ENCODE data around the gene CORO1C. TPM values are rescaled to one million over a fixed set of nuclear protein-coding genes. Genes with fewer than 3 reads are reported as not detected.

CORO1C gene
- polyA plus RNA-seq, 1 of the 3 experiments (the other 2 are of a cell fraction) = 150 TPM

DNA sequence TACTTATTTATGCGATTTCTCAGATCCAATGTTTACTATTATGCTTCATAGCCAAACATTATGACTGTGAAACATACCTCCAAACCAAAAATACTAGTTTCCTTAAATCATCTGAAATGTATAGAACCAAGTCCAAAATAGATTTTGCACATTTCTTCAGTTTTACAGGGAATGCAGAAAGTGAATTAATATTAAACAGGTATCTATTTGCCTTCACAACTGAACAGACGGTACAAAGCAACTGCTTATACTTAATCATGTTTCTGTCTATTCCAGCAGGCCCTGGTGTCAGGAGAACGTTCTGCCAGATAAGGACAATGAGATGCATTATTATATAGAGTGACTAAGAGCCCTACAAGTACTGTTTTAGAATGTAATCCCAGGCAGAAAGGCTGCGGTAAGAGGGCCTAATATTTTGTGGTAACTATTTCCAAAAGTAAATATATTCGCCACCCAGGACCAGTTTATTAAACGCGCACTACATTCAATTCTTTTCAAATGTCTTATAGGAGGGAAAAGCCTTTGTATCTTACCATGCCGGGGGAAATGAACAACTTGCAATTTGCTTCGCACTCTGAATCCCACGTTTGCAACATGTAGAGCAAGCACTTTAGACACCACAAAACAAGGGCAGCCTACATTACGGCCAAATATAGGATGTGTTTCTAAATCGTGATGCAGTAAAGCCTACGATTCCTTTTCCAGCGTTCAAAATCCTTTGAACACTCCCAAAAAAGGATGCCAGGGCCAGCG, 1.5 kb downstream of the CORO1C start:
- peaks cover 44% of the 10 kb centered on the region for H4K20me1 ChIP-seq (ENCODE audit: insufficient read depth)
- no peak overlapping the region for H2AFZ ChIP-seq (ENCODE audit: low read depth)
- ChIA-PET CTCF (interaction anchor here (0.7 to 1.9 kb wide), 4 partner anchors 28 to 65 kb away, joined by 3 to 18 read pairs (median 4); no protein-coding TSS in a partner anchor), POLR2A (interaction anchor here (0.9 to 1.4 kb wide), 6 partner anchors 27 to 97 kb away, joined by 3 to 6 read pairs (median 4); no protein-coding TSS in a partner anchor)
- peaks cover 38% of the 10 kb centered on the region for H3F3A ChIP-seq (replicated peaks; ENCODE audit: insufficient read depth)
- peaks cover 65% of the 10 kb centered on the region for H3K79me2 ChIP-seq (ENCODE audit: insufficient read depth)
- peak overlapping the region; percentile 87 for H3K9ac ChIP-seq
- no peaks in the 10 kb centered on the region for H3K27me3 ChIP-seq (ENCODE audit: insufficient read depth)
- peak overlapping the region; percentile 92 to 96 for H3K27ac ChIP-seq (ENCODE audit: low read depth in 2 of 2, low read length in 1 of 2)
- H3K4me2 ChIP-seq = peak overlapping the region; percentile 76
- peaks cover 19 to 27% of the 10 kb centered on the region in 2 experiments; a peak in 3 of 4 replicates for H3K4me1 ChIP-seq (ENCODE audit: control insufficient read depth in 1 of 2, insufficient read depth in 2 of 2, low read depth in 1 of 2, low read length in 1 of 2)
- no peaks in the 10 kb centered on the region for H3K9me3 ChIP-seq
- peak; percentile 43 for DNase-seq
- H3K4me3 ChIP-seq (ENCODE audit: low read depth in 2 of 2, low read length in 1 of 2) = peak overlapping the region; percentile 80 to 90
- H3K9me2 ChIP-seq = no peaks in the 10 kb centered on the region
- WGBS (ENCODE audit: low lambda C conversion rate) = 1% methylated on average over 14 of the region's 15 CpGs
- H3K36me3 ChIP-seq (replicated peaks in 1 of 2; ENCODE audit: control insufficient read depth in 1 of 2, insufficient read depth in 2 of 2, low read length in 1 of 2) = peaks cover 2 to 15% of the 10 kb centered on the region in 2 experiments
- TF ChIP-seq, protein P1, sequence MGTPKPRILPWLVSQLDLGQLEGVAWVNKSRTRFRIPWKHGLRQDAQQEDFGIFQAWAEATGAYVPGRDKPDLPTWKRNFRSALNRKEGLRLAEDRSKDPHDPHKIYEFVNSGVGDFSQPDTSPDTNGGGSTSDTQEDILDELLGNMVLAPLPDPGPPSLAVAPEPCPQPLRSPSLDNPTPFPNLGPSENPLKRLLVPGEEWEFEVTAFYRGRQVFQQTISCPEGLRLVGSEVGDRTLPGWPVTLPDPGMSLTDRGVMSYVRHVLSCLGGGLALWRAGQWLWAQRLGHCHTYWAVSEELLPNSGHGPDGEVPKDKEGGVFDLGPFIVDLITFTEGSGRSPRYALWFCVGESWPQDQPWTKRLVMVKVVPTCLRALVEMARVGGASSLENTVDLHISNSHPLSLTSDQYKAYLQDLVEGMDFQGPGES (IDR thresholded peaks at IDR 0.05; ENCODE audit: low read depth, low read length) = no peak
- TF ChIP-seq POLR2AphosphoS5 (IDR thresholded peaks at IDR 0.05; ENCODE audit: low read depth, low read length) (no peak), USF1 (IDR thresholded peaks at IDR 0.05; ENCODE audit: borderline replicate concordance, low read depth) (no peak), GATA2 (CRISPR knock-in tag; IDR thresholded peaks at IDR 0.05) (peak; percentile 33; the same call in 1 of the 2 replicates), YY1 (IDR thresholded peaks at IDR 0.05; ENCODE audit: low read depth) (no peak), FOSL2 (IDR thresholded peaks at IDR 0.05; ENCODE audit: borderline replicate concordance, low read depth) (no peak), FOXM1 (IDR thresholded peaks at IDR 0.05; ENCODE audit: low read depth) (no peak), TAF1 (IDR thresholded peaks at IDR 0.05; ENCODE audit: borderline replicate concordance, low read depth, low read length) (0 out of 2 replicates have a peak, but pooled peaks have one; percentile 11), MXI1 (IDR thresholded peaks at IDR 0.05; ENCODE audit: low read depth, low read length) (peak; percentile 60; the same call in 1 of the 2 replicates), FOXJ3 (CRISPR knock-in tag; IDR thresholded peaks at IDR 0.05) (no peak), RCOR1 (IDR thresholded peaks at IDR 0.05; ENCODE audit: low read length) (no peak), MEF2A (IDR thresholded peaks at IDR 0.05; ENCODE audit: borderline replicate concordance, low read depth) (no peak), CHD2 (IDR thresholded peaks at IDR 0.05; ENCODE audit: low read length, partially characterized antibody) (no peak), JUND (IDR thresholded peaks at IDR 0.05) (no peak), TCF12 (IDR thresholded peaks at IDR 0.05) (no peak), RAD21 (IDR thresholded peaks at IDR 0.05; ENCODE audit: low read length) (no peak; the same call in 1 of the 2 replicates), EP300 (IDR thresholded peaks at IDR 0.05; ENCODE audit: borderline replicate concordance in 1 of 2, low read depth in 1 of 2, low read length in 1 of 2) (peak in 1 of 2 experiments; percentile 12; a peak in 1 of 4 replicates), NRF1 (IDR thresholded peaks at IDR 0.05; ENCODE audit: low read depth, low read length) (no peak), EZH2phosphoT487 (IDR thresholded peaks at IDR 0.05; ENCODE audit: borderline replicate concordance, low read depth) (no peak), GABPA (IDR thresholded peaks at IDR 0.05; ENCODE audit: low read depth) (no peak), RFX5 (IDR thresholded peaks at IDR 0.05; ENCODE audit: low read length) (no peak), ELF1 (IDR thresholded peaks at IDR 0.05) (no peak)
- TF ChIP-seq, protein P2, sequence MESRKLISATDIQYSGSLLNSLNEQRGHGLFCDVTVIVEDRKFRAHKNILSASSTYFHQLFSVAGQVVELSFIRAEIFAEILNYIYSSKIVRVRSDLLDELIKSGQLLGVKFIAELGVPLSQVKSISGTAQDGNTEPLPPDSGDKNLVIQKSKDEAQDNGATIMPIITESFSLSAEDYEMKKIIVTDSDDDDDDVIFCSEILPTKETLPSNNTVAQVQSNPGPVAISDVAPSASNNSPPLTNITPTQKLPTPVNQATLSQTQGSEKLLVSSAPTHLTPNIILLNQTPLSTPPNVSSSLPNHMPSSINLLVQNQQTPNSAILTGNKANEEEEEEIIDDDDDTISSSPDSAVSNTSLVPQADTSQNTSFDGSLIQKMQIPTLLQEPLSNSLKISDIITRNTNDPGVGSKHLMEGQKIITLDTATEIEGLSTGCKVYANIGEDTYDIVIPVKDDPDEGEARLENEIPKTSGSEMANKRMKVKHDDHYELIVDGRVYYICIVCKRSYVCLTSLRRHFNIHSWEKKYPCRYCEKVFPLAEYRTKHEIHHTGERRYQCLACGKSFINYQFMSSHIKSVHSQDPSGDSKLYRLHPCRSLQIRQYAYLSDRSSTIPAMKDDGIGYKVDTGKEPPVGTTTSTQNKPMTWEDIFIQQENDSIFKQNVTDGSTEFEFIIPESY (IDR thresholded peaks at IDR 0.05; ENCODE audit: borderline replicate concordance, low read depth) = no peak
- TF ChIP-seq, protein P3, sequence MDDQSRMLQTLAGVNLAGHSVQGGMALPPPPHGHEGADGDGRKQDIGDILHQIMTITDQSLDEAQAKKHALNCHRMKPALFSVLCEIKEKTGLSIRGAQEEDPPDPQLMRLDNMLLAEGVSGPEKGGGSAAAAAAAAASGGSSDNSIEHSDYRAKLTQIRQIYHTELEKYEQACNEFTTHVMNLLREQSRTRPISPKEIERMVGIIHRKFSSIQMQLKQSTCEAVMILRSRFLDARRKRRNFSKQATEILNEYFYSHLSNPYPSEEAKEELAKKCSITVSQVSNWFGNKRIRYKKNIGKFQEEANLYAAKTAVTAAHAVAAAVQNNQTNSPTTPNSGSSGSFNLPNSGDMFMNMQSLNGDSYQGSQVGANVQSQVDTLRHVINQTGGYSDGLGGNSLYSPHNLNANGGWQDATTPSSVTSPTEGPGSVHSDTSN (IDR thresholded peaks at IDR 0.05) = 0 out of 2 replicates have a peak, but pooled peaks have one; percentile 6
- TF ChIP-seq, protein P4, sequence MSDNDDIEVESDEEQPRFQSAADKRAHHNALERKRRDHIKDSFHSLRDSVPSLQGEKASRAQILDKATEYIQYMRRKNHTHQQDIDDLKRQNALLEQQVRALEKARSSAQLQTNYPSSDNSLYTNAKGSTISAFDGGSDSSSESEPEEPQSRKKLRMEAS (IDR thresholded peaks at IDR 0.05; ENCODE audit: low read depth) = 0 out of 2 replicates have a peak, but pooled peaks have one; percentile 13
